Lower leg skin (tissue), 4 donors: Measurements from ENCODE around the gene TBC1D26. TPM values are rescaled to one million over a fixed set of nuclear protein-coding genes. Genes with fewer than 3 reads are reported as not detected.
"Not testable (repeated sequence)": the region's sequence is repeated elsewhere in the genome, so short reads cannot be mapped to it uniquely, and the experiment has no call there.

Source experiments
- DNase-seq, 2 donors: peaks; one replicate each; pipeline ENCODE4 v3.0.0-alpha.2; 2019; ENCODE audit warnings: low spot score in 2 of 2
- H3K4me3 ChIP-seq: fragments of 200-600 bp; sonication (generic); 2 replicates; pipeline ENCODE4 v1.5.1; 2017; ENCODE audit warnings: mild to moderate bottlenecking, low read depth; ENCODE audit not compliant: poor library complexity, severe bottlenecking
- POLR2A ChIP-seq, 2 donors: fragments of 450-650 bp; IDR thresholded peaks; one replicate each; pipeline ENCODE4 v1.6.1; 2016 to 2017; ENCODE audit warnings: antibody characterized with exemption in 2 of 2, mild to moderate bottlenecking in 1 of 2, moderate library complexity in 1 of 2
- WGBS, 2 donors: methylation state at CpG; one replicate each; pipeline ENCODE4 v1.1.5; 2018; 5-methylcytosine and 5-hydroxymethylcytosine counted together
- intact Hi-C: fragments of 100-400 bp; cut with DNase I; formaldehyde crosslinking; loops from one replicate; pipeline ENCODE4 v1.15.0; 2023; ENCODE audit warnings: low total_unique reads
- total RNA-seq, 4 donors: library from RNA; depleted of rRNA; stranded (reverse); fragments of >200 nt; gene quantifications; one replicate each; pipeline ENCODE4 v1.1.0, GENCODE V29; 2016
- TF ChIP-seq, protein P1 (sequence below), 3 donors: fragments of 450-650 bp; IDR thresholded peaks; one replicate each; pipeline ENCODE4 v1.5.1; 2016; ENCODE audit warnings: antibody characterized with exemption in 3 of 3, mild to moderate bottlenecking in 3 of 3, moderate library complexity in 2 of 3

The TBC1D26 gene
- total RNA-seq, 4 donors from 2014 or later, result 1.0 TPM; not detected in 3

DNA sequence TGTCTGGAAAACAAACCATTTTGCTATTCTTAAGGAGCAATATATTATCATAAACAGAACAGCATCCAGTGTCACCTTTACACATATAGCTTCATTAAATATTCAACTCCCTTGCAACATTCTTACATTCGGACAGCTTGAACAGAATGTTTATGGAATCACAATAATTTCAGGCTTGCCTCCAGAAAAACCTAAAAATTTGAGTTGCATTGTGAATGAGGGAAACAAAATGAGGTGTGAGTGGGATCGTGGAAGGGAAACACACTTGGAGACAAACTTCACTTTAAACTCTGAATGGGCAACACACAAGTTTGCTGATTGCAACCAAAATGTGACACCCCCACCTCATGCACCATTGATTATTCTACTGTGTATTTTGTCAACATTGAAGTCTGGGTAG is 51.4 kb downstream of the TBC1D26 start:
- intact Hi-C loops, result no loop called here
- TF ChIP-seq, protein P1, sequence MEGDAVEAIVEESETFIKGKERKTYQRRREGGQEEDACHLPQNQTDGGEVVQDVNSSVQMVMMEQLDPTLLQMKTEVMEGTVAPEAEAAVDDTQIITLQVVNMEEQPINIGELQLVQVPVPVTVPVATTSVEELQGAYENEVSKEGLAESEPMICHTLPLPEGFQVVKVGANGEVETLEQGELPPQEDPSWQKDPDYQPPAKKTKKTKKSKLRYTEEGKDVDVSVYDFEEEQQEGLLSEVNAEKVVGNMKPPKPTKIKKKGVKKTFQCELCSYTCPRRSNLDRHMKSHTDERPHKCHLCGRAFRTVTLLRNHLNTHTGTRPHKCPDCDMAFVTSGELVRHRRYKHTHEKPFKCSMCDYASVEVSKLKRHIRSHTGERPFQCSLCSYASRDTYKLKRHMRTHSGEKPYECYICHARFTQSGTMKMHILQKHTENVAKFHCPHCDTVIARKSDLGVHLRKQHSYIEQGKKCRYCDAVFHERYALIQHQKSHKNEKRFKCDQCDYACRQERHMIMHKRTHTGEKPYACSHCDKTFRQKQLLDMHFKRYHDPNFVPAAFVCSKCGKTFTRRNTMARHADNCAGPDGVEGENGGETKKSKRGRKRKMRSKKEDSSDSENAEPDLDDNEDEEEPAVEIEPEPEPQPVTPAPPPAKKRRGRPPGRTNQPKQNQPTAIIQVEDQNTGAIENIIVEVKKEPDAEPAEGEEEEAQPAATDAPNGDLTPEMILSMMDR (IDR thresholded peaks at IDR 0.05), result no peak
- no peak for TF ChIP-seq POLR2A (IDR thresholded peaks at IDR 0.05)
- no peak for DNase-seq
- 83 to 84% methylated on average over 2 of the region's 2 CpGs for WGBS, 2 donors
- no peak overlapping the region for H3K4me3 ChIP-seq

DNA sequence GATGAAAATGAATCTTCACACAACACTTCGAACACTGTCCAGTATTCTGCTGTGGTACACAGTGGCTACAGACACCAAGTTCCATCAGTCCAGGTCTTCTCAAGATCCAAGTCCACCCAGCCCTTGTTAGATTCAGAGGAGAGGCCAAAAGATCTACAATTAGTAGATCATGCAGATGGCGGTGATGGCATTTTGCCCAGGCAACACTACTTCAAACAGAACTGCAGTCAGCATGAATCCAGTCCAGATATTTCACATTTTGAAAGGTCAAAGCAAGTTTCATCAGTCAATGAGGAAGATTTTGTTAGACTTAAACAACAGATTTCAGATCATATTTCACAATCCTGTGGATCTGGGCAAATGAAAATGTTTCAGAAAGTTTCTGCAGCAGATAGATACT is 52.3 kb downstream of the TBC1D26 start:
- intact Hi-C loops, H3K4me3 ChIP-seq: not testable (repeated sequence)
- WGBS, 2 donors, result 61 to 79% methylated on average over 2 of the region's 2 CpGs
- DNase-seq, result peak; percentile 47 to 89

DNA sequence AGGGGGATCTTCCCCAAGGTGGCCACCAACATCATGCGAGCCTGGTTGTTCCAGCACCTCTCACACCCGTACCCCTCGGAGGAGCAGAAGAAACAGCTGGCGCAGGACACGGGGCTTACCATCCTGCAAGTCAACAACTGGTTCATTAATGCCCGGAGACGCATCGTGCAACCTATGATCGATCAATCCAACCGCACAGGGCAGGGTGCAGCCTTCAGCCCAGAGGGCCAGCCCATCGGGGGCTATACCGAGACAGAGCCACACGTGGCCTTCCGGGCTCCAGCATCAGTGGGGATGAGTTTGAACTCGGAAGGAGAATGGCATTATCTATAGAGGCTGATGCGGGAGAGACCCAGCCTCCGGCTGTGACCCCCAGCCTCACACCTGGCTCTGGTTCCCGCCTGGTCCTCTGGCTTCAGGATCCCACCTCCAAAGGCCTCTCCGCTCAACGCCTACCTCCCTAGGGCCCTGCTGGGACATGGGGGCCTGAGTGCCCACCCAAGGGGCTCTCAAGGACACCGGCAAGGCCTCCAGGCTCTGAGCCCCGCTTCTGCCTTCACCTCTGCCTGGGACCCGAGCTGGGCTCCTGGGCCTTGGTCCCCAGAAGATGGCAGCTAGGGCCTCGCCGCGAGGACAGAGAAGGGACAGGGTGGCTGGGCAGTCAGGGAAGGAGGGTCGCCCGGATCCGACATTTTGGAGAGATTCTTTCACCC is 55.4 kb downstream of the TBC1D26 start:
- H3K4me3 ChIP-seq, DNase-seq, intact Hi-C loops: not testable (repeated sequence)
- WGBS, 2 donors, result 94 to 98% methylated on average over 29 of the region's 29 CpGs

DNA sequence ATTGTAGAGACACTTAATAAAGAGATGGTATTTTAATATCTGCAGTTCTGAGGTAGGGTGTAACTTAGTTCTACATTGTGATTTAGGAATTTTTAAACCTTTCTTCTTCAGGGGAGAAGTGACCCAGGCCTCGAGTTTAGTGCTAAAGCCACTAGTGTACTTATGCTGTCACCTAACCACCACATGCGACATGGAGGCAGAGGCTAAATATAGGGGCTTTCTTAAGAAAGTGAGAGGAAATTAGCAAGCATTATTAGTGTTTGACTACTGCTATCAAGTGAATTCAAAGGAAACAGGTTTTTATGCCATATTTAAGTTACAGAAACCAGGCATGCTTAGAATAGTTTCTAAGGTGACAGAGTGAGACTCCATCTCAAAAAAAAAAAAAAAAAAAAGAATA is 56.3 kb downstream of the TBC1D26 start:
- WGBS, 2 donors, result 67% methylated on average over 1 of the region's 2 CpGs; no CpG with 5 or more reads in 1 of the 2 donors
- intact Hi-C loops, DNase-seq, H3K4me3 ChIP-seq: not testable (repeated sequence)

Other genes with a start within 250 kb of the TBC1D26 start
- gene TVP23C, start 168.8 kb upstream of the TBC1D26 start, total RNA-seq, result 10 to 100 TPM in 1 of 4 donors, 1 to 10 TPM in 3; 5.6 to 14.8 (median 8.2) TPM
- 1 to 10 TPM in 3 of 4 donors, under 1 TPM in 1; 0.25 to 3.1 (median 1.5) TPM for gene FBXW10B, start 112.6 kb upstream of the TBC1D26 start, total RNA-seq
- gene TRIM16, start 48.0 kb upstream of the TBC1D26 start, total RNA-seq, result 10 to 100 TPM; 33.2 to 80.1 (median 48.9) TPM
- gene ZNF286A, start 32.5 kb upstream of the TBC1D26 start, total RNA-seq, result 10 to 100 TPM in 3 of 4 donors, 1 to 10 TPM in 1; 6.0 to 34.6 (median 21.2) TPM
- gene ADORA2B, start 212.8 kb downstream of the TBC1D26 start, total RNA-seq, result 10 to 100 TPM; 21.2 to 37.0 (median 29.8) TPM